Thyroid gland (tissue), 4 donors: Measurements from ENCODE around the gene HSD17B12. TPM values are rescaled to one million over a fixed set of nuclear protein-coding genes. Genes with fewer than 3 reads are reported as not detected.
A peak's percentile ranks its signal among the peaks of the same experiment; 100 is the strongest.

Experiments used
- DNase-seq, 2 donors: peaks; one replicate each; pipeline ENCODE4 v3.0.0-alpha.2; 2019
- H3K27ac ChIP-seq, 3 donors: fragments of 200-600 bp; sonication (generic); 1 replicate in 2 of 3; 2 replicates in 1 of 3; pipeline ENCODE4 v1.5.1; 2016 to 2019; ENCODE audit warnings: mild to moderate bottlenecking in 1 of 3, moderate library complexity in 1 of 3
- H3K27me3 ChIP-seq: fragments of 200-600 bp; sonication (generic); one replicate; pipeline ENCODE4 v1.5.1; 2019
- H3K36me3 ChIP-seq, 2 donors: fragments of 200-600 bp; sonication (generic); one replicate each; pipeline ENCODE4 v1.5.1; 2016 to 2019
- H3K4me1 ChIP-seq, 2 donors: fragments of 200-600 bp; sonication (generic); one replicate each; pipeline ENCODE4 v1.5.1; 2017 to 2019
- H3K4me3 ChIP-seq, 3 donors: fragments of 200-600 bp; sonication (generic); replicated peaks in 1 of 3; 1 replicate in 2 of 3; 2 replicates in 1 of 3; pipeline ENCODE4 v1.5.1; 2016; ENCODE audit warnings: mild to moderate bottlenecking in 1 of 3
- H3K9me3 ChIP-seq: fragments of 200-600 bp; sonication (generic); one replicate; pipeline ENCODE4 v1.5.1; 2017
- CTCF ChIP-seq, 6 experiments: fragments of 200-600 bp in 3 of 6; fragments of 450-650 bp in 3 of 6; sonication (generic) in 3 of 6; IDR thresholded peaks; one replicate each; pipeline ENCODE4 v1.5.1; 2016 to 2019; ENCODE audit warnings: antibody characterized with exemption in 6 of 6, mild to moderate bottlenecking in 2 of 6, inconsistent platforms in 1 of 6, moderate library complexity in 1 of 6
- POLR2A ChIP-seq, 2 donors: fragments of 450-650 bp; IDR thresholded peaks; one replicate each; pipeline ENCODE4 v1.6.1; 2017; ENCODE audit warnings: antibody characterized with exemption in 2 of 2, mild to moderate bottlenecking in 2 of 2, moderate library complexity in 1 of 2
- WGBS, 2 donors: methylation state at CpG; one replicate each; pipeline ENCODE4 v1.1.5; 2017; 5-methylcytosine and 5-hydroxymethylcytosine counted together
- intact Hi-C: fragments of 100-400 bp; cut with DNase I; formaldehyde crosslinking; loops from one replicate; pipeline ENCODE4 v1.15.1; 2023
- small RNA-seq: library from RNA; depleted of rRNA; stranded (forward); fragments of <200 nt; gene quantifications from one replicate; pipeline ENCODE3, GENCODE V24; 2016
- total RNA-seq, 4 donors: library from RNA; depleted of rRNA; stranded (reverse); fragments of >200 nt; gene quantifications; one replicate each; pipeline ENCODE4 v1.2.3, GENCODE V29; 2016

Gene HSD17B12
- total RNA-seq, 4 donors from 2014 or later: 70.1 to 104 (median 94.4) TPM

- Histone ChIP-seq H3K27ac (no peak overlapping the region), H3K36me3 (peaks cover 4 to 12% of the 10 kb centered on the region in 2 donors), H3K27me3 (no peaks in the 10 kb centered on the region), H3K4me1 (peaks cover 0 to 8% of the 10 kb centered on the region in 2 donors), H3K9me3 (no peaks in the 10 kb centered on the region), H3K4me3 (no peak overlapping the region)
- intact Hi-C loops: no loop called here
- no peak for TF ChIP-seq POLR2A (IDR thresholded peaks at IDR 0.05)
- TF ChIP-seq CTCF (IDR thresholded peaks at IDR 0.05): no peak
- WGBS, 2 donors: 95 to 98% methylated on average over 4 of the region's 4 CpGs
- no peak for DNase-seq
These were observed 223.4 kb downstream of the HSD17B12 start for GRCh38 chr11:43903969-43904368.

- intact Hi-C loops: no loop called here
- 77 to 80% methylated on average over 10 of the region's 10 CpGs for WGBS, 2 donors
- H3K9me3 ChIP-seq: no peaks in the 10 kb centered on the region
- TF ChIP-seq CTCF (IDR thresholded peaks at IDR 0.05): no peak
- no peak for TF ChIP-seq POLR2A (IDR thresholded peaks at IDR 0.05)
- no peak overlapping the region for H3K4me3 ChIP-seq
- peaks cover 0 to 8% of the 10 kb centered on the region in 2 donors for H3K4me1 ChIP-seq
- no peak for DNase-seq
- peaks cover 3 to 4% of the 10 kb centered on the region in 2 donors for H3K36me3 ChIP-seq
- no peaks in the 10 kb centered on the region for H3K27me3 ChIP-seq
- peak overlapping the region in 2 of 3 donors; percentile 11 to 24 for H3K27ac ChIP-seq
These were observed 224.4 kb downstream of the HSD17B12 start for GRCh38 chr11:43904742-43905535.

GRCh38 chr11:43905813-43906241, 225.3 kb downstream of the HSD17B12 start:
- TF ChIP-seq CTCF (IDR thresholded peaks at IDR 0.05) (no peak), POLR2A (IDR thresholded peaks at IDR 0.05) (no peak)
- Histone ChIP-seq H3K36me3 (peaks cover 3 to 4% of the 10 kb centered on the region in 2 donors), H3K4me3 (no peak overlapping the region), H3K4me1 (peaks cover 0 to 8% of the 10 kb centered on the region in 2 donors), H3K9me3 (no peaks in the 10 kb centered on the region), H3K27me3 (no peaks in the 10 kb centered on the region), H3K27ac (peak overlapping the region in 1 of 3 donors; percentile 24)
- WGBS, 2 donors: 61 to 71% methylated on average over 2 of the region's 2 CpGs
- no peak for DNase-seq
- intact Hi-C loops: no loop called here

Small RNAs within 50 kb of the gene (small RNA-seq; reads per million reads assigned to genes)
- not detected for gene PHBP2
- gene RPL23AP63: not detected

Other genes starting within 250 kb of the HSD17B12 start
- gene ALKBH3, start 200.1 kb downstream of the HSD17B12 start, total RNA-seq: 10 to 100 TPM; 32.6 to 44.3 (median 40.4) TPM